K562 (cell line): Measurements from ENCODE around the gene GART. TPM values are rescaled to one million over a fixed set of nuclear protein-coding genes. Genes with fewer than 3 reads are reported as not detected.
A peak's percentile ranks its signal among the peaks of the same experiment; 100 is the strongest.

Experiments used
- ADNP ChIP-seq: fragments of 200-800 bp; sonication (Bioruptor generic); IDR thresholded peaks from 2 replicates; pipeline ENCODE4 v1.6.1; 2016; ENCODE audit warnings: missing genetic modification characterization, missing compliant biosample characterization
- C11orf30 ChIP-seq: fragments of 450-650 bp; IDR thresholded peaks from 2 replicates; pipeline ENCODE4 v1.6.1; 2016; ENCODE audit warnings: low read depth, mild to moderate bottlenecking
- CHCHD3 ChIP-seq: fragments of 250-450 bp; sonication (Bioruptor Pico); IDR thresholded peaks from 2 replicates; pipeline ENCODE4 v2.1.2; 2022; ENCODE audit warnings: mild to moderate bottlenecking
- DNMT1 ChIP-seq: fragments of 450-650 bp; IDR thresholded peaks from 2 replicates; pipeline ENCODE4 v1.6.1; 2016; ENCODE audit warnings: antibody characterized with exemption, mild to moderate bottlenecking
- ETV5 ChIP-seq: sonication (generic); formaldehyde crosslinking; IDR thresholded peaks from 2 replicates; pipeline ENCODE4 v1.4.0; 2020; ENCODE audit warnings: low read depth, mild to moderate bottlenecking, missing genetic modification reagents
- FOXP1 ChIP-seq: sonication (generic); formaldehyde crosslinking; IDR thresholded peaks from 2 replicates; pipeline ENCODE4 v1.8.0; 2022; ENCODE audit warnings: mild to moderate bottlenecking, missing genetic modification reagents
- GTF2E2 ChIP-seq: fragments of 200-800 bp; sonication (Bioruptor generic); IDR thresholded peaks from 2 replicates; pipeline ENCODE4 v1.6.1; 2016; ENCODE audit warnings: missing genetic modification characterization, missing compliant biosample characterization
- HDAC2 ChIP-seq: fragments of 450-650 bp; IDR thresholded peaks from 2 replicates; pipeline ENCODE4 v1.6.1; 2016; ENCODE audit warnings: mild to moderate bottlenecking
- POLR2H ChIP-seq: IDR thresholded peaks from 2 replicates; pipeline ENCODE4 v1.6.1; 2016; ENCODE audit warnings: missing genetic modification characterization, low read depth, mild to moderate bottlenecking, control low read depth, missing compliant biosample characterization, moderate library complexity
- RUNX1 ChIP-seq: sonication (generic); IDR thresholded peaks from 2 replicates; pipeline ENCODE4 v1.6.1; 2016; ENCODE audit warnings: antibody characterized with exemption, low read depth
- SRSF7 ChIP-seq: fragments of 200-400 bp; formaldehyde crosslinking; optimal IDR thresholded peaks from 2 replicates; pipeline ENCODE3; 2017; ENCODE audit warnings: mild to moderate bottlenecking, low read depth, low read length
- SRSF9 ChIP-seq: fragments of 200-400 bp; formaldehyde crosslinking; IDR thresholded peaks from 2 replicates; pipeline ENCODE4 v1.6.1; 2017; ENCODE audit warnings: low read depth, low read length, borderline replicate concordance
- SUPT5H ChIP-seq: fragments of 450-650 bp; IDR thresholded peaks from 2 replicates; pipeline ENCODE4 v1.6.1; 2016
- ZKSCAN1 ChIP-seq: fragments of 150-350 bp; IDR thresholded peaks from 2 replicates; pipeline ENCODE4 v1.6.1; 2016; ENCODE audit warnings: low read depth, low read length
- ZKSCAN8 ChIP-seq: fragments of 200-800 bp; sonication (Bioruptor generic); IDR thresholded peaks from 2 replicates; pipeline ENCODE4 v1.6.1; 2016; ENCODE audit warnings: missing genetic modification characterization, missing compliant biosample characterization
- ZNF316 ChIP-seq: fragments of 450-650 bp; IDR thresholded peaks from 2 replicates; pipeline ENCODE4 v1.6.1; 2016
- ZNF589 ChIP-seq: fragments of 200-800 bp; sonication (Bioruptor generic); IDR thresholded peaks from 2 replicates; pipeline ENCODE4 v1.6.1; 2016; ENCODE audit warnings: low read depth, missing genetic modification characterization, missing compliant biosample characterization
- ZNF668 ChIP-seq: fragments of 250-450 bp; sonication (Bioruptor Pico); IDR thresholded peaks from 2 replicates; pipeline ENCODE4 v1.8.0; 2022; ENCODE audit warnings: mild to moderate bottlenecking, inconsistent platforms
- polyA plus RNA-seq, 8 experiments: library from polyadenylated mRNA; depleted of rRNA in 4 of 8; stranded (reverse) in 5 of 8; unstranded in 3 of 8; fragments of >200 nt; fragmentation: Nextera tagmentation in 2 of 8; fragmentation: Illumina TruSeq in 1 of 8; extraction: Ambion mirVana in 2 of 8; extraction: Trizol in 1 of 8; gene quantifications; 2 replicates each; pipeline versions ENCODE4 v1.2.1 to v1.2.3, GENCODE V29; 2011 to 2014; ENCODE audit warnings: inconsistent platforms in 1 of 8, missing spikeins in 1 of 8
- total RNA-seq, 7 experiments: library from RNA; depleted of rRNA in 6 of 7; stranded (reverse); fragments of >200 nt in 6 of 7; fragmentation: Illumina TruSeq in 2 of 7; extraction: Trizol in 2 of 7; gene quantifications; 2 replicates each; pipeline versions ENCODE4 v1.2.1 to v1.2.3, GENCODE V29; 2011 to 2021; ENCODE audit warnings: low replicate concordance in 1 of 7
- TF ChIP-seq, protein P1 (sequence below), 2 experiments: fragments of 450-650 bp in 1 of 2; sonication (generic) in 1 of 2; formaldehyde crosslinking in 1 of 2; IDR thresholded peaks in 1 of 2; conservative IDR thresholded peaks in 1 of 2; 2 replicates each; pipeline versions ENCODE4 v1.6.1 to v1.8.1; 2016 to 2023; ENCODE audit warnings: mild to moderate bottlenecking in 2 of 2, moderate library complexity in 2 of 2, inconsistent platforms in 1 of 2, missing genetic modification reagents in 1 of 2
- TF ChIP-seq, protein P2 (sequence below): sonication (generic); formaldehyde crosslinking; IDR thresholded peaks from 2 replicates; pipeline ENCODE4 v1.8.0; 2022; ENCODE audit warnings: missing genetic modification reagents, mild to moderate bottlenecking, borderline replicate concordance
- TF ChIP-seq, protein P3 (sequence below): fragments of 450-650 bp; formaldehyde crosslinking; conservative IDR thresholded peaks from 2 replicates; pipeline ENCODE4 v1.4.0; 2022; ENCODE audit warnings: mild to moderate bottlenecking, missing genetic modification characterization
- TF ChIP-seq, protein P4 (sequence below): fragments of 450-650 bp; IDR thresholded peaks from 2 replicates; pipeline ENCODE4 v1.6.1; 2016; ENCODE audit warnings: antibody characterized with exemption

GART gene
- total and polyA plus RNA-seq, 9 of the 15 experiments (the other 6 are each of a cell fraction or from before 2014, with no cell fraction given) = 141 to 429 (median 349) TPM

DNA sequence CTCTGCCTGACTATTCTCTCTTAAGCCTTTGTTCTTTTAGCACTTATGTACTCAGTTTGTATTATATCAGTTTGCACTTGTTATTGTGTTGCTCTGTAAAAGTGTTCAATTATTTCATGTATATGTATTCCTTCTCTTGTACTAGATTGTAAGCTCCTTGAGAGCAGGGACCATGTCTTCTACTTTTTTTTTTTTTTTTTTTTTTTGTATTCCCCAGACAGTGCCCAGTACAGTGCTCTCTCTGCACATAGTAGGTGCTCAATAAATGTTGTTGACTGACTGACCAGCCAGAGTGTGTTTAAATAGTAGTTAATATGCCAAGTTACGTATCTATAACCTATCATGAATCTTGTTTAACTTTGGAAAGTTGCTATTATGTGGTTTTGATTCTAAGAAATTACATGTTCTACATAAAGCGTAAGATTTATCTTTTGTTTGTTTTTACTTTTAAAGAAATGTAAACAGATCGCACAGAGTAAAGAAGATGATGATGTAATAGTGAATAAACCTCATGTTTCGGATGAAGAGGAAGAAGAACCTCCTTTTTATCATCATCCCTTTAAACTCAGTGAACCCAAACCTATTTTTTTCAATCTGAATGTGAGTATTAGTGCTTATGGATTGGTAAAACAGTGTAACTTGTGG is 17.0 kb upstream of the GART start (continued):
- TF ChIP-seq POLR2H (tag) = 0 out of 2 replicates have a peak, but pooled peaks have one; percentile 17
- peak; percentile 70; the same call in 1 of the 2 replicates for TF ChIP-seq ZNF316
- TF ChIP-seq, protein P1, sequence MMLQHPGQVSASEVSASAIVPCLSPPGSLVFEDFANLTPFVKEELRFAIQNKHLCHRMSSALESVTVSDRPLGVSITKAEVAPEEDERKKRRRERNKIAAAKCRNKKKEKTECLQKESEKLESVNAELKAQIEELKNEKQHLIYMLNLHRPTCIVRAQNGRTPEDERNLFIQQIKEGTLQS (IDR thresholded peaks at IDR 0.05) = peak; percentile 81
- TF ChIP-seq, protein P1 (CRISPR knock-in tag; conservative IDR thresholded peaks at IDR 0.05) = no peak
- TF ChIP-seq, protein P2, sequence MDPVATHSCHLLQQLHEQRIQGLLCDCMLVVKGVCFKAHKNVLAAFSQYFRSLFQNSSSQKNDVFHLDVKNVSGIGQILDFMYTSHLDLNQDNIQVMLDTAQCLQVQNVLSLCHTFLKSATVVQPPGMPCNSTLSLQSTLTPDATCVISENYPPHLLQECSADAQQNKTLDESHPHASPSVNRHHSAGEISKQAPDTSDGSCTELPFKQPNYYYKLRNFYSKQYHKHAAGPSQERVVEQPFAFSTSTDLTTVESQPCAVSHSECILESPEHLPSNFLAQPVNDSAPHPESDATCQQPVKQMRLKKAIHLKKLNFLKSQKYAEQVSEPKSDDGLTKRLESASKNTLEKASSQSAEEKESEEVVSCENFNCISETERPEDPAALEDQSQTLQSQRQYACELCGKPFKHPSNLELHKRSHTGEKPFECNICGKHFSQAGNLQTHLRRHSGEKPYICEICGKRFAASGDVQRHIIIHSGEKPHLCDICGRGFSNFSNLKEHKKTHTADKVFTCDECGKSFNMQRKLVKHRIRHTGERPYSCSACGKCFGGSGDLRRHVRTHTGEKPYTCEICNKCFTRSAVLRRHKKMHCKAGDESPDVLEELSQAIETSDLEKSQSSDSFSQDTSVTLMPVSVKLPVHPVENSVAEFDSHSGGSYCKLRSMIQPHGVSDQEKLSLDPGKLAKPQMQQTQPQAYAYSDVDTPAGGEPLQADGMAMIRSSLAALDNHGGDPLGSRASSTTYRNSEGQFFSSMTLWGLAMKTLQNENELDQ (CRISPR knock-in tag) = no peak
- no peak for TF ChIP-seq ZNF589 (CRISPR knock-in tag)
- no peak for TF ChIP-seq ZNF668
- no peak for TF ChIP-seq FOXP1 (CRISPR knock-in tag)
- no peak for TF ChIP-seq RUNX1
- TF ChIP-seq ZKSCAN8 (CRISPR knock-in tag) = no peak
- no peak for TF ChIP-seq SRSF7
- TF ChIP-seq DNMT1 = no peak
- TF ChIP-seq ZKSCAN1 = peak; percentile 97
- peak; percentile 42; the same call in 1 of the 2 replicates for TF ChIP-seq GTF2E2 (tag)
- no peak for TF ChIP-seq HDAC2
- no peak for TF ChIP-seq CHCHD3 (CRISPR knock-in tag)
- TF ChIP-seq ADNP (tag) = peak; percentile 40; the same call in 1 of the 2 replicates
- TF ChIP-seq, protein P3, sequence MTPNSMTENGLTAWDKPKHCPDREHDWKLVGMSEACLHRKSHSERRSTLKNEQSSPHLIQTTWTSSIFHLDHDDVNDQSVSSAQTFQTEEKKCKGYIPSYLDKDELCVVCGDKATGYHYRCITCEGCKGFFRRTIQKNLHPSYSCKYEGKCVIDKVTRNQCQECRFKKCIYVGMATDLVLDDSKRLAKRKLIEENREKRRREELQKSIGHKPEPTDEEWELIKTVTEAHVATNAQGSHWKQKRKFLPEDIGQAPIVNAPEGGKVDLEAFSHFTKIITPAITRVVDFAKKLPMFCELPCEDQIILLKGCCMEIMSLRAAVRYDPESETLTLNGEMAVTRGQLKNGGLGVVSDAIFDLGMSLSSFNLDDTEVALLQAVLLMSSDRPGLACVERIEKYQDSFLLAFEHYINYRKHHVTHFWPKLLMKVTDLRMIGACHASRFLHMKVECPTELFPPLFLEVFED (CRISPR knock-in tag) = no peak
- TF ChIP-seq SUPT5H = no peak
- TF ChIP-seq, protein P4, sequence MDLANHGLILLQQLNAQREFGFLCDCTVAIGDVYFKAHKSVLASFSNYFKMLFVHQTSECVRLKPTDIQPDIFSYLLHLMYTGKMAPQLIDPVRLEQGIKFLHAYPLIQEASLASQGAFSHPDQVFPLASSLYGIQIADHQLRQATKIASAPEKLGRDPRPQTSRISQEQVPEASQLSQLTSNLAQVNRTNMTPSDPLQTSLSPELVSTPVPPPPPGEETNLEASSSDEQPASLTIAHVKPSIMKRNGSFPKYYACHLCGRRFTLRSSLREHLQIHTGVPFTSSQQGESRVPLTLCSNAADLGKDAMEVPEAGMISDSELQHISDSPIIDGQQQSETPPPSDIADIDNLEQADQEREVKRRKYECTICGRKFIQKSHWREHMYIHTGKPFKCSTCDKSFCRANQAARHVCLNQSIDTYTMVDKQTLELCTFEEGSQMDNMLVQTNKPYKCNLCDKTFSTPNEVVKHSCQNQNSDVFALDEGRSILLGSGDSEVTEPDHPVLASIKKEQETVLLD = no peak
- no peak for TF ChIP-seq ETV5 (CRISPR knock-in tag)
- TF ChIP-seq C11orf30 = no peak
- TF ChIP-seq SRSF9 = no peak
- TF ChIP-seq, all 486 proteins: peak for 8
